ENCODE data around the gene ADAMTS13.
"Not testable (repeated sequence)": the region's sequence is repeated elsewhere in the genome, so short reads cannot be mapped to it uniquely, and the experiment has no call there.

The ADAMTS13 gene

GRCh38 chr9:133391449-133391848, 30.7 kb upstream of the ADAMTS13 start:
- DNase-seq (ENCODE audit: low read depth in 2 of 2, low spot score in 1 of 2): not testable (repeated sequence)

GRCh38 chr9:133392308-133392707, 29.9 kb upstream of the ADAMTS13 start:
- DNase-seq (ENCODE audit: low read depth in 2 of 2, low spot score in 1 of 2): not testable (repeated sequence)

- no peak for DNase-seq (ENCODE audit: low read depth in 2 of 2, low spot score in 1 of 2)
Measured at GRCh38 chr9:133393399-133393798, 28.8 kb upstream of the ADAMTS13 start.

- DNase-seq (ENCODE audit: low read depth in 2 of 2, low spot score in 1 of 2): no peak
Measured at GRCh38 chr9:133394687-133395271, 27.4 kb upstream of the ADAMTS13 start.

GRCh38 chr9:133396952-133397351, 25.2 kb upstream of the ADAMTS13 start:
- DNase-seq (ENCODE audit: low read depth in 2 of 2, low spot score in 1 of 2): no peak

GRCh38 chr9:133397370-133397769, 24.8 kb upstream of the ADAMTS13 start:
- no peak for DNase-seq (ENCODE audit: low read depth in 2 of 2, low spot score in 1 of 2)

- no peak for DNase-seq (ENCODE audit: low read depth in 2 of 2, low spot score in 1 of 2)
Measured at GRCh38 chr9:133397895-133398294, 24.3 kb upstream of the ADAMTS13 start.

- DNase-seq (ENCODE audit: low read depth in 2 of 2, low spot score in 1 of 2): no peak
Measured at GRCh38 chr9:133400292-133400691, 21.9 kb upstream of the ADAMTS13 start.

- DNase-seq (ENCODE audit: low read depth in 2 of 2, low spot score in 1 of 2): no peak
Measured at GRCh38 chr9:133401588-133401987, 20.6 kb upstream of the ADAMTS13 start.

- no peak for DNase-seq (ENCODE audit: low read depth in 2 of 2, low spot score in 1 of 2)
Measured at GRCh38 chr9:133402689-133403088, 19.5 kb upstream of the ADAMTS13 start.

- DNase-seq (ENCODE audit: low read depth in 2 of 2, low spot score in 1 of 2): peak; percentile 19 to 34
Measured at GRCh38 chr9:133403766-133404453, 18.3 kb upstream of the ADAMTS13 start.

GRCh38 chr9:133404454-133405002, 17.6 kb upstream of the ADAMTS13 start:
- no peak for DNase-seq (ENCODE audit: low read depth in 2 of 2, low spot score in 1 of 2)

- no peak for DNase-seq (ENCODE audit: low read depth in 2 of 2, low spot score in 1 of 2)
Measured at GRCh38 chr9:133405508-133406438, 16.4 kb upstream of the ADAMTS13 start.

- DNase-seq (ENCODE audit: low read depth in 2 of 2, low spot score in 1 of 2): peak; percentile 44 to 63
Measured at GRCh38 chr9:133406480-133407307, 15.5 kb upstream of the ADAMTS13 start.

GRCh38 chr9:133408042-133408441, 14.1 kb upstream of the ADAMTS13 start:
- no peak for DNase-seq (ENCODE audit: low read depth in 2 of 2, low spot score in 1 of 2)

- no peak for DNase-seq (ENCODE audit: low read depth in 2 of 2, low spot score in 1 of 2)
Measured at GRCh38 chr9:133415170-133415569, 7.0 kb upstream of the ADAMTS13 start.

- peak; percentile 54 to 63 for DNase-seq (ENCODE audit: low read depth in 2 of 2, low spot score in 1 of 2)
Measured at GRCh38 chr9:133417541-133418461, 4.4 kb upstream of the ADAMTS13 start, which contains the start of gene REXO4. REXO4 (minus strand) TSS chr9:133418010; CDS start chr9:133417844, 166 bp downstream.

- no peak for DNase-seq (ENCODE audit: low read depth in 2 of 2, low spot score in 1 of 2)
Measured at GRCh38 chr9:133419005-133419404, 3.2 kb upstream of the ADAMTS13 start.

- DNase-seq (ENCODE audit: low read depth in 2 of 2, low spot score in 1 of 2): no peak
Measured at GRCh38 chr9:133420392-133420827, 1.8 kb upstream of the ADAMTS13 start.

All from stimulated activated CD8-positive, alpha-beta memory T cell treated with anti-CD3 and anti-CD28 coated beads, Interleukin-4, amount 100 ng/mL, for 1 hour (primary cell).